Subcutaneous adipose tissue (tissue), 4 donors: Measurements from ENCODE around the gene C1QBP. TPM values are rescaled to one million over a fixed set of nuclear protein-coding genes. Genes with fewer than 3 reads are reported as not detected.

Experiments used
- CTCF ChIP-seq: fragments of 450-650 bp; IDR thresholded peaks from one replicate; pipeline ENCODE4 v1.5.1; 2016; ENCODE audit warnings: low read depth, mild to moderate bottlenecking, control low read depth, antibody characterized with exemption, moderate library complexity
- total RNA-seq, 4 donors: library from RNA; depleted of rRNA; stranded (reverse); fragments of >200 nt; gene quantifications; one replicate each; pipeline ENCODE4 v1.1.0, GENCODE V29; 2016

C1QBP gene
- total RNA-seq, 4 donors from 2014 or later, result 54.4 to 85.3 (median 73.3) TPM

DNA sequence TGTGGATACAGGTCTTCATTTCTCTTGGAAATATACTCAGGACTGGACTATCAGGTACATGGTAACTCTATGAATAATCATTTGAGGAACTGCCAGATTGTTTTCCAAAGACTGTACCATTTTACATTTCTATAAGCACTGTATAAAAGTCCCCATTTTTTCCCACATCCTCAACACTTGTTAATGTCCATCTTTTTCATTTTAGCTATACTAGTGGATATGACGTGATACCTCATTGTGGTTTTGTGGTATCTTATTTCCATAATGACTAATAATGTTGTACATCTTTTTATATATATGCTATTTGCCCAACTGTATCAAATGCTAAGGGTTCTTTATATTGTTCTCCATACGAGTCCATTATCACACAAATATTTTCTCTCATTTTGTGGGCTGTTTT lies 42.3 kb downstream of the C1QBP start:
- TF ChIP-seq CTCF, result no peak

GRCh38 chr17:5391678-5392077 lies 47.3 kb downstream of the C1QBP start:
- TF ChIP-seq CTCF, result no peak

Other genes starting within 250 kb of the C1QBP start
- 10 to 100 TPM in 3 of 4 donors, 1 to 10 TPM in 1; 5.5 to 17.1 (median 11.0) TPM for gene ZNF594, start 247.3 kb downstream of the C1QBP start, total RNA-seq
- gene SCIMP, start 204.3 kb downstream of the C1QBP start, total RNA-seq, result 10 to 100 TPM in 1 of 4 donors, 1 to 10 TPM in 3; 1.7 to 17.0 (median 7.6) TPM
- 10 to 100 TPM; 59.5 to 72.1 (median 63.3) TPM for gene RABEP1, start 156.9 kb downstream of the C1QBP start, total RNA-seq
- gene NUP88, start 19.5 kb downstream of the C1QBP start, total RNA-seq, result 100 to 1,000 TPM in 1 of 4 donors, 10 to 100 TPM in 3; 58.8 to 104 (median 64.6) TPM
- 10 to 100 TPM; 35.9 to 53.0 (median 40.6) TPM for gene RPAIN, start 19.0 kb downstream of the C1QBP start, total RNA-seq
- 1 to 10 TPM; 7.8 to 9.3 (median 8.2) TPM for gene DHX33, start 29.8 kb upstream of the C1QBP start, total RNA-seq
- gene DERL2, start 47.0 kb upstream of the C1QBP start, total RNA-seq, result 10 to 100 TPM; 25.8 to 55.9 (median 32.8) TPM
- gene MIS12, start 47.4 kb upstream of the C1QBP start, total RNA-seq, result 10 to 100 TPM in 3 of 4 donors, 1 to 10 TPM in 1; 8.7 to 17.1 (median 12.3) TPM
- 10 to 100 TPM; 23.3 to 72.5 (median 39.5) TPM for gene NLRP1, start 145.4 kb upstream of the C1QBP start, total RNA-seq